ENCODE data around the gene ZMYND8.
"Not testable (repeated sequence)": the region's sequence is repeated elsewhere in the genome, so short reads cannot be mapped to it uniquely, and the experiment has no call there.

Gene ZMYND8

DNA sequence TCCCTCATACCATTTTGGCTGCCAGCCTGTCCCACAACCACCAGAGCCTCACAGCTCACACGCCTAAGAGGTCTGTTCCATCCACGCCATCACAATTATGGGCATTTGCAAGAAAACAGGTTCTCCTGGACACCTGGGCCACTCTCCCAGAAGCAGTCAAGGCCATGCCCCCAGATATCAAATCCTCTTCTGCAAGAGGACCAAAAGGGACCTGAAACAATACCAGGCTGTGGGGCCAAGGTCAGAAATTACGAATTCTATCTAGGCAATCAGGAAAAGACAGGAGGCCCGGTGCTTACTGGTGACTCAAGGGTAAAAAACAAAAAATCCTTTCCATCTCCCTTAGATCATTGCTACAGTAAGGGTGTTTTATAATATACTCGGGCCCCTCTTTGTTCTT is 69.8 kb downstream of the ZMYND8 start:
- no peak for DNase-seq (ENCODE audit: low read depth)

DNA sequence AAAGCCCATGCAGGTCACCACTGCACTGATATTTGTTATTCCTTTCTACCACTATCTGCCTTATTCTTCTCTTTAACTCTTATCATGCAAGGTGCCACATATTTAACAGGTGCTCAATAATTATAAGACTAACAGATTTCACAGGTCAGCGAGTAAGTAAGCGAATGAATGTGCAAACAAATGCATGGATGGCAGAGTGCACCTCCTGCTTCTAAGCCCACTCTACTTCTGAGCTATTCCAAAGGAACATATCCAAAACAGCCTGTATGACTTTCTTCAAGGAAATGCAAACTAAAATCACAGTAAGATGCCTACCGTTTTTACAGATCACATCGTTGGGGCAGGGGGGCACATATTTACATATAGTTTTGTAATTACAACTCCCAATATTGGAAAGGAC is 71.3 kb downstream of the ZMYND8 start:
- DNase-seq (ENCODE audit: low read depth) = no peak

DNA sequence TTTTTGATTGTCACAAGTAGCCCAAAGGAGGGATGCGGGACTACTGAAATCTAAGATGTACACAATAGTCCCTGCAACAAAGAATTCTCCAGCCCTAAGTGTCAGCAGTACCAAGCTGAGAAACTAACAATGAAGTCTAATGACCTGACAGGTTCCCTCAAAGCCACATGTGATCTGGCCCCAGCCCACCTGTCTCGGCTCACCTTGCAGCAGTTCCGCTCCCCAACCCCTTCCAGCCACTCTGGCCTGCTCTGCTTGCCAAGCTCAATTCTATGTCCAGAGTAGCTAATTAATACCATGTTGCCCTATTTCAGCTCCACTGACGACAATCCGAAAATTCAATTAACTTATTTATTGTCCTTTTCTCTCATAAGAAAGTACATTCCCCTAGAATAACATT is 72.1 kb downstream of the ZMYND8 start:
- no peak for DNase-seq (ENCODE audit: low read depth)

DNA sequence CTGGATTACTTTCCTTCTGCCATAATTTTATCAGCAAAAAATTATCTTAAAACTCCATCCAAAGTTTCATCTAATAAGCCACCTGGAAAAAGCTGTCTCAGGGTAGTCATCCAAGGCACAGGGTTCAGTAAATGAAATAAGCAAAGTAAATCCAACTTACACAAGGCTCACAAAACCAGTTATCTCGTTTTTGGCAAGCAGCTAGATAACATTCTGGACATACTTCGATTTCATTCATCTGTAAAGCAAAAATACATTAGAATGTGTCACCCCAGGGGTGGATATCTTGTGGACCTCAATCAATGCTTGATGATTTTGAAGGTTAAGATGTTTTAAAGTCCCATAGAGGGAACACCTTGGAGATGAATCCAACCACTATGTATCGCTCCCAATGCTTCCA is 73.1 kb downstream of the ZMYND8 start:
- no peak for DNase-seq (ENCODE audit: low read depth)

DNA sequence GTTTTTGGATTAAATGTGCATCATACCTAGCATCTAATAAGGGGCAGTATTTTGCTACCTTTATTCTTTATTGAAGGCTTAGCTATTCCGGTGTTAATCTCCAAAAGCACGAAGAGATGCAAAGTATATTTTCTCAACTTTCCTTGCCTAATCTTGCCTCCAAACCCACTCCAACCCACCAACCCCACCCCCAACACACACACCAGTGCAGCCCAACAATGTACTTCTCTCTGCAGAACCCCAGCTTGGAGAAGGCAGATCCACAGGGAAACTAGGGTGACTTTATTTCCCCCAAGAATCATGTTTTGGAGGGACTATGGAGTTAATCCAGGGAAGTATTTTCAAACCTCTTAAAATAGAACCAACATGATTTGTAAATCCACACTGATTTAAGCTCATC is 73.6 kb downstream of the ZMYND8 start:
- DNase-seq (ENCODE audit: low read depth) = no peak

DNA sequence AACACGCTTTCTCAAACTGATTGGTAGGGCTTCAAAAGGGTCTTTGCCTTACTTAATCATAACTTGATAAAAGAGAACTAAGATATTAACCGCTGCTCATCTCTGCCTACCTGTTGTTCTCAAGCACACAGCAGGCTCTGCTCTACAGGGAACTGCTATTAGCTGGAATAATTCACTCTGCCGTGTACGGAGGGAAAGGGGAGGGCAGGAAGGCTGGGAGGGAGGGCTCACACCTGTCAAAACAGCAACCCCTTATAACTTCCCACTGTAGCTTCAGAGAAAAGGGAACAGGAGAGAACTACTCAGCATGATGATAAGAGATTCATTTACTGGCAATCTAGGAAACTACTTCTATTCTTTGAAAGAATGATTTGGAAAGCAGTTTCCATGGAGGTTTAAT is 75.1 kb downstream of the ZMYND8 start:
- no peak for DNase-seq (ENCODE audit: low read depth)

DNA sequence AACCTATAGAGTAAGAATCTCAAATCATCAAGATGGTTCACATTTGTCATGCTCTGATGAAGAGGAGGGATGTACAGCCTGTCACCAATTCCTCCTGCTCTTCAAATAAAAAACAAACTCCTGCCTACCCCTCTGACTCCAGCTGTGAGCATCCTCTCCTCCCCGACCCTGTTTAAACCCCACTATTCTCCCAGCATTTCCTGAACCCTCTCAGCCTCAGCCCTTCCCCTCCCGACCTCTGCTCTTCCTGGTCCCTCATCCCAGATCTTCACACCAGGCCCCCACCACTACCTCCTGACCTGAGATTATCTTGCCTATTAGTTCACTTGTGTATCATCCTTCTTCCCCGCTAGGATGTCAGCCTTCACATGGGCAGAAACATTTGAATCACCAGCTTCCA is 75.8 kb downstream of the ZMYND8 start:
- no peak for DNase-seq (ENCODE audit: low read depth)

DNA sequence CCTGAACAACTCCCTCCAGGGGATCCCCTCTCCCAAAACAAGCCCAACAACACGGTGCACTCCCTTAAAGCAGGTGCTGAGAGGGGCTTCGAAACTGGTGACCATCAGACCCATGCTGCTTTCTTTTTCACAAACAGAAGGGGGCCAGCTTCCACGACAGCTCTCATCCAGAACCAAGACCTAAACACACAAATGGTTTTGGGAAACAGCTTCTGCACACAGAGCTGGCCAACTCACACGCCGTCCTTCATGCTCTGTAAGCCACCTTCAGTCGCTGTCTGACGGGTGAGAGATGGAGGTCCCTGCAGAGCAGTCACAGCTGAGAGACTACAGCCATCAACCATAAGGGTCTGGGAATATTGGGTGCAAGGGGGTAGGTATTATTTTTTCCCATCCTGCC is 76.3 kb downstream of the ZMYND8 start:
- DNase-seq (ENCODE audit: low read depth) = no peak

DNA sequence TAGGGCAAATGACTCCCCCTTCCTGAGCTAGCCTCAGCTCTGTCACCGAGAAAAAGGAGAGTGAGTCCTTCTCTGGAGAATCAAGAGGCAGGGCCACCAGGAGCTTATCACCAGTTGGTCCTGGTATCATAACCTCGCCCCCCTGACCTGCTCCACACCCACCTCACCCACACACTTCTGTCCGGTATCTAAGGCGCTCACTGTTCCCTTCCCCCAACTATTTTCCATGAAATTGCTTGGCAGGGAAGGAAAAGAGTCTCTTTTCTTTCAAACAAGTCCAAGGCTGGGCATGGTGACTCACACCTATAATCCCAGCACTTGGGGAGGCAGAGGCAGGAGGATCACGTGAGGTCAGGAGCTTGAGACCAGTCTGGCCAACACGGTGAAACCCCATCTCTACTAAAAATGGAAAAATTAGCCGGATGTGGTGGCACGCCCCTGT is 77.6 kb downstream of the ZMYND8 start:
- DNase-seq (ENCODE audit: low read depth) = no peak

DNA sequence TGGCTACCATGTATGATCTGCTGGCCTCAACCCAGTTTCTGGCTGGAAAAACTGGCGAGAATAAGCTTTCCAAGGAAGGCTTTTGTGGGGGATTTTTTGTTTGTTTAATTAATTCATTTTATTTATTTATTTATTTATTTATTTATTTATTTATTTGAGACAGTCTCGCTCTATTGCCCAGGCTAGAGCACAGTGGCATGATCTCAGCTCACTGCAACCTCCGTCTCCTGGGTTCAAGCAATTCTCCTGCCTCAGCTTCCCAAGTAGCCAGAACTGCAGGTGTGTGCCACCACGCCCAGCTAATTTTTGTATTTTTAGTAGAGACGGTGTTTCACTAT is 79.0 kb downstream of the ZMYND8 start:
- not testable (repeated sequence) for DNase-seq (ENCODE audit: low read depth)

DNA sequence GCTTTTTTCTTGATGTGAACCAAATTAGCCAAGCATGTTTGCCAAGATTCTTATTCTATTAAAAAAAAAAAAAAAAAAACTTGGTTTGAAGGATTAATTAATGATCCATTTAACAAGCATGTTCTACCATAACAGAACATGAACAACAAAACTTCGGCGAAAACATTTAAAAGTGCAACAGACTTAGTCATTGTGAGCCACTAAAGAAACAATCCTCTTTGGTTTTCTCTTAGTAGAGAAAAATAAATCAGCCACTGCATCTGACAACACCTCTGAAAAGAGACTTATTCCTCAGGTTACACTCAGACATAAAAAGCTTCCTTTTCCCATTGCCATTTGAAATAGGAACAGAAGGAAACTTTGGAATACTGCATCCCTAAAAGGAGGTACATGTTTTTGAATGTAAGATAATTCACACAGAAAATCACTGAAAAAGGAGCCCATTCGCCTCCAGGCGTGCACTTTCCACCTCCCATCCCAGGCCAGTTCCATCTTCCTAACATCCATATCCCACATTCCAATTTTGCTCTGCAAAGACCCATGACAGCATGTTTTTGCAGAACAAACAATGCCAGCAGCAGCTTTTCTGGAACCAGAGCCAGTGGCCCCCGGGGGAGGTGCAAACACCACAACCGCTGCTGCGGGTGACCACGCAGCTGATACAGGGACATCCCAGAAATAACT is 79.5 kb downstream of the ZMYND8 start:
- DNase-seq (ENCODE audit: low read depth) = peak; percentile 52

DNA sequence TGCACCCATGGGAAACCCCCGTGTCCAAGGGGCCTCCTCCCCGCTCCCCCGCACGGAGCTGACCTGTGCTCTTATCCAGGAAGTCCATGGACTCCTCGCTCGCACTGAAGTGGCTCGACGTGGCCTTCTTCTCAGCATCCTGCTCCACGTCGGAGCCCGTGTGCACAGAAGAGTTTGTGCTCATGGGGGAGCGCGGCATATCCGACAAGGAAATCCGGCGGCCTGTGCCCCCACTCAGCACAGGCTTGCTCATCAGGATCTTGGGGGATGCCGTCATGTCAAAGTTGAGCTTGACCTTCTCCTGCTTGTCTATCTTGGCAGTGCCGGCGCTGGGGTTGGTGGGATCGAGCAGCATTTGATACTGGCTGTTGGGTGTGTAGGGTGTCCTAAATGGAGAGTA is 80.2 kb downstream of the ZMYND8 start:
- DNase-seq (ENCODE audit: low read depth) = no peak

DNA sequence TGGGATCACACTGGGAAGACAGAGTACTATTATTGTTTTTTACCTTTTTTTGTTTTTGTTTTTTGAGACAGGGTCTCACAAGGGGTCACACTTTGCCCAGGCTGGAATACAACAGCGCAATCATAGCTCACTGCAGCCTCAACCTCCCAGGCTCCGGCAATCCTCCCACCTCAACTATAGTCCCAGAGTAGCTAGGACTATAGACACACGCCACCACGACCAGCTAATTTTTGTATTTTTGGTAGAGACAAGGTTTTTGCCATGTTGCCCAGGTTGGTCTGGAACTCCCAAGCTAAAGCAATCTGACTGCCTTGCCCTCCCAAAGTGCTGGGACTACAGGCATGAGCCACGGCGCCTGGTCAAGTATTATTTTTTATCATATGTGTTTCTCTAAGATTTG is 81.0 kb downstream of the ZMYND8 start:
- no peak for DNase-seq (ENCODE audit: low read depth)

DNA sequence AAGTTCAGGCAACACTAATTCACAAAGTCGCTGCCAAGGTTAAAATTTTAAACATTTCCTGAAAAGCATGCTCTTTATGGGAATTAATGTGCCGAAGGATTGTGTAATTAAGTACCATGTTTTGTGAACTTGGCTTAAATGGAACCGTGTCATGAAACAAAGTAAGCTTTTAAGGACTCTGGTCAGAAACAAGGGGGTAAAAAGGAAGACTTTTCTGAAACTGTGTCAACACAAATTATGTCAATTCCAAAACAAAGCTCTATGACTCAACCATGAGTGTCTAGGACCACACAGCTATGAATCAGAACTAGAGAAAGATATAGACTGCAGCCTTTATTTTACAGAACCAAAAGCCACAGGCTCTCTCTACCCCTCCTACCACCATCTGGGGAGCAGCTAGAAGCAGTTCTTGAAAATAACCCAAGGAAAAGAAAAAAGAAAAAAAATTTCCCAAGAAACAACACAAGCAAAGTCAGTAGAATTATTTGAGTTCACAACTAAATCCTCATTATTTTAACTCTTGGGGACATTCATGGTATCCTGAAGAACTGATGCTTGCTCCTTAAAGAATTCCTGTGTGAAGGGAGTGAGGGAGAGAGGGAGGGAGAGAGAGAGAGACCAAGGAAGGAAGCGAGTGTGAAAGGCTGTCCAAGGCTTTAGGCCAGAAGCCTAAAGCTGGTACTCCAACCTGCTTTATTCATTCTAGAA is 81.9 kb downstream of the ZMYND8 start:
- peak; percentile 94 for DNase-seq (ENCODE audit: low read depth)

DNA sequence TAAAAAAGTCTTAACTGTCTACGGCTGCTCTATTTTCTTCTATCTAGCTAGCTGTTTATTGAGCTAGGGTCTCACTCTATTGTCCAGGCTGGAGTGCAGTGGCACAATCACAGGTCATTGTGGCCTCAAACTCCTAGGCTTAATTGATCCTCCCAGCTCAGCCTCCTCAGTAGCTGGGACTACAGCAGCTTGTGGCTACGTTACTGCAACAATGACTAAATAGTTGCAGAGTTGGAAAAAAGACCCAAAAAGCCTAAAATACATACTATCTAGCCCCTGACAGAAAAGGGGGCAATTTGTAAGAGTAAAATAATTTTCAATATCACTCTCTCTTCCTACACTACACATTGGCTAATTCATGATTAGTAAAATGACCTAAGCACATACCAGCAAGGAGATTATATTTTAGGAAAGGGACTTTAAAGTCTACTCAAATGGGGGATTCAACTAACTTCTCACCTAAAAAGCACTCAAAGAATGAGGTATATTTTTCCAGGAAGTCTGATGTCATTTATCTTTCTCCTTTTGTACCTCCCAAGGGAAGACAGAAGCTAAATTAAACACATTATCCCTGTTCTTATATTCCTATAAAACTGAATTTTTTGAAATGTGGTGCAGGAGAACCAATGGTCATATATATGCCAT is 82.8 kb downstream of the ZMYND8 start:
- DNase-seq (ENCODE audit: low read depth) = no peak

DNA sequence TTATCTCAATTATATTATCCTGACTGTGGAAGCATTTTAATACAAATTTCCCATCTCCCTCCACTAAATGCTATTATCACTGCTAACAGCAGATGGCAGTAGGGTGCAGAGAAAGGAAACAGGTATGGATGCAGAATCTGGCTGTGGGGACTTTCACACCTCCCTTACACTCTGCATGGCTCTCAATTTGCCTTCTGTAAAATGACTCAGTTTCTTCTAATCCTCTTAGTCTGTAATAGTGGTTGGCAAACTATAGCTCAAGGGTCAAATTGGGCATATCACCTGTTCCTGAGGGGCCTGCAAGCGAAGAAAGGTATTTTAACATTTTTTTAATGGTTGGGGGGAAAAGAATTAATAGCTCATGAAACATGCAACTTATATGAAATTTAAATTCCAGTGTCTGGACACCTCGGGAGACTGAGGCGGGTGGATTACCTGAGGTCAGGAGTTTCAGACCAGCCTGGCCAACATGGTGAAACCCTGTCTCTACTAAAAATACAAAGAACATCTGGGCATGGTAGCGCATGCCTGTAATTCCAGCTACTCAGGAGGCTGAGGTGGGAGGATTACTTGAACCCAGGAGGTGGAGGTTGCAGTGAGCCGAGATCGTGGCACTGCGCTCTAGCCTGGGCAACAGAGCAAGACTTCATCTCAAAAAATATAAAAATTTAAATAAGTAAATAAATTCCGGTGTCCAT is 83.5 kb downstream of the ZMYND8 start:
- DNase-seq (ENCODE audit: low read depth) = peak; percentile 23

DNA sequence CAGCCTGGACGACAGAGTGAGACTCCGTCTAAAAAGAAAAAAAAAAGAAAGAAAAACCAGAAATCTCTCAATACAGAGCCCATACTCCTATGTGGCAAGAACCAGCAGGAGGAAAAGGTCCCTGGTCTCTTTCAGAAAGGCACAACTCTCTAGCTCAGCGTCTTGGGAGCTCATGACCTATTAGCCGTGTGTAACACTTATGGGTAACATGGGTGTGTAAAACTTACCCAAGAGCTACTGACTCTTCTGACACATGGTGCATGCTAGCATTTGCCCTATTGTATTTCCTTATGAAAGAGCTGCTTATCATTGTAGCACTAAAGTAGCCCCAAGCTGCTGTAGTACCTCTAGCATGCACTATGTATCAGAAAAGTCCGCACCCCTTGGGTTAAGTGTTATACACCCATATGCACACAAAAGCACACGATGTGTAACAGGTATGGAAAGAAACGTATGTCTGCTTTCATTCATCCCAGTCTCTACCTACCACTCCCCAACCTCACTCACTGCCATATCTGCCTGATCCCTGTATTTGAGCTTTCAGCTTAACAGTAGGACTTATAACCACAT is 85.4 kb downstream of the ZMYND8 start:
- no peak for DNase-seq (ENCODE audit: low read depth)

DNA sequence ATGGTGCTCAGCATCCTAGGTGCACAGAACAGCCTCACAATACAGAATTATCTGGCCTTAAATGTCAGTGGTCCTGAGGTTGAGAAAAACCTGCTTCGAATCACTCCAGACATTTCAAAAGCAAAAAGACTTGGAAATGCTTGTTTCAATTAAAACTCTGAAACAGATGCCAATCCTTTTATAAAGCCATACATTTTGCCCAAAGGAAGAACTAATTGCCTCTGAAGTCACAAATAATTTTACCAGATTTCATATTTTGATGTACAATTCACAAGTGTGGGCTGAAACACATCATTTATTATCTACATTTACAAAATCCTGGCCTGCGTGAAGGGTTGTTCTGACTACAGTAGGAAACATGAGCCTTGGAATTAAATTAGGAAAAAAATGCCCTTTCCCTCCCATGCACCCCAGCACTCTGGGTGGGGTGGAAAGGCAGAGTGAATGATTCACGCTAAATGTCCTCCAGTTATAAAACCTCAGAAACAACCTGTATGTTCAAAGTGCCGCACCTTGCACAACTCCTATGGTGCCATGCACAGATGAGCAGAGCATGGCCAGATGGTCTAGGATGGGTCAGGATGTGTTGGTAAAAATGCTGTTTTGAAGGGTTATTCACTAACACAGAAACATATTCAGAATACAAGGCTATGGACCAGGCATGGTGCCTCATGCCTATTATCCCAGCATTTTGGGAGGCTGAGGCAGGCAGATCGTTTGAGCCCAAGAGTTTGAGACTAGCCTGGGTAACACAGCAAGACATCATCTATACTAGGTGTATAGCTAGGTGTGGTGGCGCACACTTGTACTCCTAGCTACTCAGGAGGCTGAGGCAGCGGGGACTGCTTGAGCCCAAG is 87.0 kb downstream of the ZMYND8 start:
- no peak for DNase-seq (ENCODE audit: low read depth)

DNA sequence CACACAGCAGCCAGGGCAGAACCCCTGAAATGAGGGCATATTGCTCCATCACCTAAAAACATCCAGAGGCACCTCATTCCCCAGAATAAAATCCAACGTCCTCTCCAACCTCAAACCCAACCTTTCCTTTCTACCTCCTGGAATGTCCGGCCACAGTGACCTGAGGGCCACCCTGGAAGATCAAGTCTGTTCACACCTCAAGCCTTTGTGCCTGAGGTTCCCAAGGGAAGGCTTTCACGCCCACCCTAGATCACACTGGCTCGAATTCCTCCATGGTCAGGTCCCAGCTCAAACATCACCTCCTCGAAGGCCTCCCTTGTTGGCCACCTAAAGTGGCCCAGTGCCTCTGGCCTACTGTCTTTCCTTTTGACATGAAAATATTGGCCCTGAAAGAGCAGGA is 88.9 kb downstream of the ZMYND8 start:
- no peak for DNase-seq (ENCODE audit: low read depth)

DNA sequence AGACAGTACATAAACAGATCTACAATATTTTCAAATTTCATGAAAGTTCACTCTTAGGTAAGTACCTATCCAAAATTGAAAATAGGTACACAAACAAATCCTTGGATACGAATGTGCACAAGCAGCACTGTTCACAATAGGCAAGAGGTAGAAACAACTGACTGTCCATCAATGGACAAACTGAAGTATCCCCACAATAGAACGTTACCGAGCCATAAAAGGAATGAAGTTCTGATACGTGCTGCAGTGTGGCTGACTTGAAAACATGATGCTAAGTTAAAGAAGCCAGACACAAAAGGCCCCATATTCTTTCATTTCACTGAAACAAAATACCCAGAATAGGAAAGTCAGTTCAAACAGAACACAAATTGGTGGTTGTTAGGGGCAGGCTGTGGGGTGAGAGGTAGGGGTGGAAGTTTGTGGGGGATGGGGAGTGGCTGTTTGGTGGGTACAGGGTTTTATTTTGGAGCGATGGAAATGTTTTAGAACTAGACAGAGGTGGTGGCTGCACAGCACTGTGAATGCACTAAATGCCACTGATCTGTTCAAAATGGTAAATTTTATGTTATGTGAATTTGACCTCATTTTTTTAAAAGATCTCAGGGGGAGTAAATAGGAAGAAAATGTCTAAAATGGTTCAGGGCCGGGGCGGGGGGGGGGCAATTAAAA is 89.5 kb downstream of the ZMYND8 start:
- DNase-seq (ENCODE audit: low read depth) = no peak

DNA sequence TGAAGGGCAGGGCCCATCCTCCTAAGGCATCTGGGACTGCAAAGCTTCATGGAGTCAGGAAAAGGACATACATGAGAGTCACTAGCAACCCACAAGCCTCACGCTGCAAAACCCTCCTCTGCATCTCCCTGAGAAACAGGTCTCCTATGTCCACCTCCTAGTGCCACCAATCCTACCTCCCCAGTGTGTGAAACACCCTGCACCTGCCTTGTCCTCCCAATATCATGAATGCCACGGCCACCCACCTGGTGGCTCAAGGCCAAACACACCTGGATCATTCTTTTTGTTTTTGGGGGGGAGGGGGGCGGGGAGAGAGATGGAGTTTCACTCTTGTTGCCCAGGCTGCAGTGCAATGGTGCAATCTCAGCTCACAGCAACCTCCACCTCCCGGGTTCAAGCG is 90.5 kb downstream of the ZMYND8 start:
- DNase-seq (ENCODE audit: low read depth) = no peak

Measured in GM04503 (cell line).